ENCODE measurements around the gene ENDOV. TPM values are rescaled to one million over a fixed set of nuclear protein-coding genes. Genes with fewer than 3 reads are reported as not detected.

The ENDOV gene
- total and polyA plus RNA-seq, 2 of the 13 experiments (the other 11 are each of a cell fraction or from before 2014, with no cell fraction given): 15.1 to 17.1 TPM

DNA sequence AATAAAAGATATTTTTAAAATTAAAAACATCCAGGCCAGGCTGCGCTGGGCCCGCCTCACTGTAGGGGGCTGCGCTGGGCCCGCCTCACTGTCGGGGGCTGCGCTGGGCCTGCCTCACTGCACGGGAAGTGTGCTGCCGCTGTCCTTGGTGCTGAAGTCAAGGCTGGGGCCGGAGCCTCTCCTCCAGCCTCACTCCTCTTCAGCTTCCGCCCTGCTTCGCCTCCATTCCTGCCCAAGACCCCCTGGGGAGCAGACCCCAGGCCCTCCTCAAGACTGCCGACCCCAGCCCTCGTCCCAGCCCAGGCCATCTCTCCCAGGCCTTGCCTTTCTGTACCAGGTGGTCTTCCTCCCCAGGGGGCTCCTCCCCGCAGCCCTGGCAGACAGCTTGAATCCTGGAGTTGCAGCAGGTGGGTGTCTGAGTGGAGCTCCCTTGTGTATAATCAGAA is 26.2 kb downstream of the ENDOV start (continued):
- TF ChIP-seq ZNF570 (CRISPR knock-in tag; IDR thresholded peaks at IDR 0.05; ENCODE audit: borderline replicate concordance): no peak
- TF ChIP-seq ZBTB40 (IDR thresholded peaks at IDR 0.05): no peak
- TF ChIP-seq ZBTB40 (CRISPR knock-in tag; IDR thresholded peaks at IDR 0.05): peak; percentile 71
- TF ChIP-seq NR2F6 (IDR thresholded peaks at IDR 0.05): no peak
- 0 out of 2 replicates have a peak, but pooled peaks have one; percentile 26 for TF ChIP-seq NR2F6 (CRISPR knock-in tag; IDR thresholded peaks at IDR 0.05)
- TF ChIP-seq ZBTB20 (CRISPR knock-in tag; IDR thresholded peaks at IDR 0.05; ENCODE audit: borderline replicate concordance, low read depth): peak; percentile 89; the same call in 1 of the 2 replicates
- no peak for TF ChIP-seq ZNF33A (CRISPR knock-in tag; IDR thresholded peaks at IDR 0.05; ENCODE audit: borderline replicate concordance)
- TF ChIP-seq ZFY (CRISPR knock-in tag; IDR thresholded peaks at IDR 0.05): peak; percentile 60; the same call in 1 of the 2 replicates
- peak; percentile 57; the same call in 1 of the 2 replicates for TF ChIP-seq THAP9 (CRISPR knock-in tag; IDR thresholded peaks at IDR 0.05; ENCODE audit: borderline replicate concordance)
- peak; percentile 96; the same call in 1 of the 2 replicates for TF ChIP-seq STAT5B (CRISPR knock-in tag; IDR thresholded peaks at IDR 0.05)
- TF ChIP-seq MYC (CRISPR knock-in tag; IDR thresholded peaks at IDR 0.05; ENCODE audit: borderline replicate concordance): peak; percentile 67
- TF ChIP-seq ZNF720 (CRISPR knock-in tag; IDR thresholded peaks at IDR 0.05): 0 out of 2 replicates have a peak, but pooled peaks have one; percentile 75
- peak; percentile 78 for TF ChIP-seq ZNF12 (CRISPR knock-in tag; IDR thresholded peaks at IDR 0.05)
- peak; percentile 77; the same call in 1 of the 2 replicates for TF ChIP-seq MTF1 (CRISPR knock-in tag; IDR thresholded peaks at IDR 0.05)
- TF ChIP-seq, protein P1, sequence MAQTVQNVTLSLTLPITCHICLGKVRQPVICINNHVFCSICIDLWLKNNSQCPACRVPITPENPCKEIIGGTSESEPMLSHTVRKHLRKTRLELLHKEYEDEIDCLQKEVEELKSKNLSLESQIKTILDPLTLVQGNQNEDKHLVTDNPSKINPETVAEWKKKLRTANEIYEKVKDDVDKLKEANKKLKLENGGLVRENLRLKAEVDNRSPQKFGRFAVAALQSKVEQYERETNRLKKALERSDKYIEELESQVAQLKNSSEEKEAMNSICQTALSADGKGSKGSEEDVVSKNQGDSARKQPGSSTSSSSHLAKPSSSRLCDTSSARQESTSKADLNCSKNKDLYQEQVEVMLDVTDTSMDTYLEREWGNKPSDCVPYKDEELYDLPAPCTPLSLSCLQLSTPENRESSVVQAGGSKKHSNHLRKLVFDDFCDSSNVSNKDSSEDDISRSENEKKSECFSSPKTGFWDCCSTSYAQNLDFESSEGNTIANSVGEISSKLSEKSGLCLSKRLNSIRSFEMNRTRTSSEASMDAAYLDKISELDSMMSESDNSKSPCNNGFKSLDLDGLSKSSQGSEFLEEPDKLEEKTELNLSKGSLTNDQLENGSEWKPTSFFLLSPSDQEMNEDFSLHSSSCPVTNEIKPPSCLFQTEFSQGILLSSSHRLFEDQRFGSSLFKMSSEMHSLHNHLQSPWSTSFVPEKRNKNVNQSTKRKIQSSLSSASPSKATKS (CRISPR knock-in tag; IDR thresholded peaks at IDR 0.05): no peak
- TF ChIP-seq REPIN1 (CRISPR knock-in tag; IDR thresholded peaks at IDR 0.05; ENCODE audit: borderline replicate concordance, low read depth): no peak
- peak; percentile 73; the same call in 1 of the 2 replicates for TF ChIP-seq CCDC6 (CRISPR knock-in tag; IDR thresholded peaks at IDR 0.05)
